PC-9 (cell line): ENCODE data around the gene STUM.

Experiments
- CTCF ChIP-seq: fragments of 200-600 bp; sonication (generic); conservative IDR thresholded peaks from 2 replicates; pipeline ENCODE4 v1.6.1; 2017; ENCODE audit warnings: mixed run types, antibody characterized with exemption, mild to moderate bottlenecking, moderate library complexity
- EZH2 ChIP-seq: fragments of 200-600 bp; sonication (generic); IDR thresholded peaks from 2 replicates; pipeline ENCODE4 v1.8.0; 2017; ENCODE audit warnings: antibody characterized with exemption, low read depth

DNA sequence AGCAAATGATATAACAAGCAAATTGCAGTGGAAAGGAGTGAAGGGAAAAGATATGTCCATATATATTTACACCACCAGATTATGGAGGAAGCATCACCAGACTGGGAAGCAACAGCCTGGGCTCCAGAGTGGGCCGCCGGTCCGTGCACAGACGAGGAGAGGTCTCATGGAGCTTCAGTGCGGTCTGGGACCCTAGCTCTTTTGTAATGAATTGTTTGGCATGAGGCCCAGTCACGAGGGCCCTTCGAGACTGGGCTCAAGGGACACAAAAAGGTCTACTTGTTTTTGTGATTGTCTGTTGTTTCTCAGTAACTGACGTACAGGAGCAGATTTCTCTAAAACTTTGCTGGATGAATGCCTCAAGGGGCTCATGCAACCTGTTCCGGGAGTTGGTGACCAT, 12.9 kb upstream of the STUM start:
- TF ChIP-seq CTCF: no peak
- no peak for TF ChIP-seq EZH2
